GM23248 (cell line): Measurements from ENCODE around the gene STRADA. TPM values are rescaled to one million over a fixed set of nuclear protein-coding genes. Genes with fewer than 3 reads are reported as not detected.

Source experiments
- DNase-seq: peaks from one replicate; pipeline ENCODE4 v3.0.0-alpha.2; 2015
- H2AFZ ChIP-seq: fragments of 200-600 bp; sonication (generic); 2 replicates; pipeline ENCODE4 v1.6.1; 2016; ENCODE audit warnings: antibody characterized with exemption
- H3F3A ChIP-seq: fragments of 200-600 bp; sonication (generic); 2 replicates; pipeline ENCODE4 v1.6.1; 2016; ENCODE audit warnings: mild to moderate bottlenecking, antibody characterized with exemption, mixed run types; ENCODE audit not compliant: insufficient read depth
- H3K27ac ChIP-seq: fragments of 200-600 bp; sonication (generic); 2 replicates; pipeline ENCODE4 v1.5.1; 2016; ENCODE audit warnings: mild to moderate bottlenecking
- H3K27me3 ChIP-seq: fragments of 200-600 bp; sonication (generic); replicated peaks from 2 replicates; pipeline ENCODE4 v1.6.1; 2016; ENCODE audit warnings: mild to moderate bottlenecking; ENCODE audit not compliant: insufficient read depth
- H3K36me3 ChIP-seq: fragments of 200-600 bp; sonication (generic); 2 replicates; pipeline ENCODE4 v1.6.1; 2016; ENCODE audit warnings: low read depth, mild to moderate bottlenecking
- H3K4me1 ChIP-seq: fragments of 200-600 bp; sonication (generic); 2 replicates; pipeline ENCODE4 v1.6.1; 2016; ENCODE audit warnings: mild to moderate bottlenecking; ENCODE audit not compliant: insufficient read depth
- H3K4me2 ChIP-seq: fragments of 200-600 bp; sonication (generic); one replicate; pipeline ENCODE4 v1.6.1; 2016; ENCODE audit warnings: mild to moderate bottlenecking; ENCODE audit not compliant: unreplicated experiment
- H3K4me3 ChIP-seq: fragments of 200-600 bp; sonication (generic); 2 replicates; pipeline ENCODE4 v1.5.1; 2016; ENCODE audit warnings: mild to moderate bottlenecking
- H3K79me2 ChIP-seq: fragments of 200-600 bp; sonication (generic); 2 replicates; pipeline ENCODE4 v1.6.1; 2016; ENCODE audit warnings: mild to moderate bottlenecking; ENCODE audit not compliant: insufficient read depth
- H3K9ac ChIP-seq: fragments of 200-600 bp; sonication (generic); 2 replicates; pipeline ENCODE4 v1.6.1; 2016; ENCODE audit warnings: mild to moderate bottlenecking
- H3K9me2 ChIP-seq: fragments of 200-600 bp; sonication (generic); 2 replicates; pipeline ENCODE4 v1.6.1; 2016; ENCODE audit warnings: mixed run types, mild to moderate bottlenecking, moderate library complexity; ENCODE audit not compliant: insufficient read depth
- H3K9me3 ChIP-seq: fragments of 200-600 bp; sonication (generic); one replicate; pipeline ENCODE4 v1.6.1; 2017; ENCODE audit warnings: low read depth
- H4K20me1 ChIP-seq: fragments of 200-600 bp; sonication (generic); 2 replicates; pipeline ENCODE4 v1.6.0; 2016; ENCODE audit not compliant: insufficient read depth
- EZH2 ChIP-seq: fragments of 200-600 bp; sonication (generic); IDR thresholded peaks from 2 replicates; pipeline ENCODE4 v1.6.1; 2018; ENCODE audit warnings: antibody characterized with exemption, mild to moderate bottlenecking; ENCODE audit not compliant: insufficient read depth, poor library complexity, severe bottlenecking
- EZH2phosphoT487 ChIP-seq: fragments of 200-600 bp; sonication (generic); IDR thresholded peaks from 2 replicates; pipeline ENCODE4 v1.6.1; 2018; ENCODE audit warnings: antibody characterized with exemption, moderate library complexity, mild to moderate bottlenecking, low read depth; ENCODE audit not compliant: insufficient read depth
- WGBS, 2 experiments: methylation state at CpG; one replicate each; pipeline ENCODE4 v1.1.6; 2015 to 2017; ENCODE audit warnings: low lambda C conversion rate in 2 of 2, low coverage in 1 of 2; ENCODE audit errors: missing lambda C conversion rate in 2 of 2; 5-methylcytosine and 5-hydroxymethylcytosine counted together
- in situ Hi-C: fragments of 300-500 bp; cut with MboI; formaldehyde crosslinking; loops from 2 replicates; pipeline ENCODE4 v1.15.0; 2020
- polyA plus RNA-seq: library from polyadenylated mRNA; unstranded; fragments of >200 nt; fragmentation: Nextera tagmentation; extraction: Ambion mirVana; gene quantifications from 2 replicates; pipeline ENCODE4 v1.2.1, GENCODE V29; 2016
- total RNA-seq: library from RNA; depleted of rRNA; stranded (reverse); fragments of >200 nt; shearing (Covaris generic); gene quantifications from 2 replicates; pipeline ENCODE4 v1.2.3, GENCODE V29; 2014; rRNA removed

Gene STRADA
- total and polyA plus RNA-seq, 2 experiments from 2014 or later: 15.7 to 22.3 TPM

DNA sequence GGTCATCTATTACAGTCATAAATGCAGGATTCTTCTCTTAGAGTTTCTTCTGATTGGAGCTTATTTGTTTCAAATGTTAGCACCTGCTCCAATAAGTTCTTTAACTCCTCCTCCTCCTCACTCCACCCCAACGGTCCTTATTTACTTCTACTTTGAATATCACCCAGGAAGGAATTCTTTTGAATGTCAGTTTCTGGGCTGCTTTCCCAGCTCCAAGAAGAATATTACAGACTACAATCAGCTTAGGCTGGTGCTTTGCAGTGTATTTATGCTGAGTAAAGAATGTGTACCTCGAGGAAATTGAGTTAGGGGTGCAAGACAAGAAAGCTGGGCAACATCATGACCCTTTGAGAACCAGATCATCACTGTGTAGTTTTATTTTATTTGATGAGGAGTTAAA, 88.5 kb downstream of the STRADA start:
- Histone ChIP-seq H3K36me3 (peaks cover 20% of the 10 kb centered on the region; the same call in 1 of the 2 replicates), H3K9ac (no peak overlapping the region), H3K4me3 (no peak overlapping the region), H4K20me1 (no peaks in the 10 kb centered on the region), H3K27me3 (no peaks in the 10 kb centered on the region), H3F3A (peaks cover 3% of the 10 kb centered on the region; the same call in 1 of the 2 replicates), H3K27ac (no peak overlapping the region), H2AFZ (no peak overlapping the region), H3K4me2 (no peak overlapping the region), H3K9me3 (no peaks in the 10 kb centered on the region), H3K9me2 (no peaks in the 10 kb centered on the region), H3K79me2 (peaks cover 3% of the 10 kb centered on the region; the same call in 1 of the 2 replicates), H3K4me1 (no peaks in the 10 kb centered on the region)
- no peak for DNase-seq
- TF ChIP-seq EZH2phosphoT487 (no peak), EZH2 (no peak)
- in situ Hi-C loops: no loop called here
- 48 to 60% methylated on average over 2 of the region's 2 CpGs for WGBS, 2 experiments

Other genes with a start within 250 kb of the STRADA start
- gene KCNH6, start 218.4 kb downstream of the STRADA start, total RNA-seq: not detected in 2 replicates
- gene KCNH6, start 218.4 kb downstream of the STRADA start, polyA plus RNA-seq: not detected in 2 replicates
- gene DCAF7, start 191.3 kb downstream of the STRADA start, total RNA-seq: 21.2 and 21.6 TPM in 2 replicates
- 38.2 and 38.4 TPM in 2 replicates for gene DCAF7, start 191.3 kb downstream of the STRADA start, polyA plus RNA-seq
- gene TACO1, start 140.9 kb downstream of the STRADA start, total RNA-seq: 7.9 and 16.4 TPM in 2 replicates
- 22.3 and 23.8 TPM in 2 replicates for gene TACO1, start 140.9 kb downstream of the STRADA start, polyA plus RNA-seq
- 36.7 and 49.3 TPM in 2 replicates for gene MAP3K3, start 119.4 kb downstream of the STRADA start, total RNA-seq
- gene MAP3K3, start 119.4 kb downstream of the STRADA start, polyA plus RNA-seq: 8.6 and 12.2 TPM in 2 replicates
- 9.1 and 14.0 TPM in 2 replicates for gene LIMD2, start 41.7 kb downstream of the STRADA start, total RNA-seq
- gene LIMD2, start 41.7 kb downstream of the STRADA start, polyA plus RNA-seq: 13.6 and 15.8 TPM in 2 replicates
- 72.2 and 74.2 TPM in 2 replicates for gene CCDC47, start 31.8 kb upstream of the STRADA start, total RNA-seq
- 60.5 and 61.6 TPM in 2 replicates for gene CCDC47, start 31.8 kb upstream of the STRADA start, polyA plus RNA-seq
- gene DDX42, start 32.4 kb upstream of the STRADA start, total RNA-seq: 49.6 and 52.6 TPM in 2 replicates
- gene DDX42, start 32.4 kb upstream of the STRADA start, polyA plus RNA-seq: 33.9 and 37.2 TPM in 2 replicates
- 36.2 and 60.5 TPM in 2 replicates for gene PSMC5, start 85.6 kb upstream of the STRADA start, total RNA-seq
- 178 and 180 TPM in 2 replicates for gene PSMC5, start 85.6 kb upstream of the STRADA start, polyA plus RNA-seq
- 38.1 and 47.3 TPM in 2 replicates for gene FTSJ3, start 85.9 kb upstream of the STRADA start, total RNA-seq
- gene FTSJ3, start 85.9 kb upstream of the STRADA start, polyA plus RNA-seq: 27.6 and 29.2 TPM in 2 replicates
- gene SMARCD2, start 100.9 kb upstream of the STRADA start, total RNA-seq: 85.1 and 88.5 TPM in 2 replicates
- 28.9 and 29.3 TPM in 2 replicates for gene SMARCD2, start 100.9 kb upstream of the STRADA start, polyA plus RNA-seq
- not detected in 2 replicates for gene CSH2, start 131.9 kb upstream of the STRADA start, total RNA-seq
- gene CSH2, start 131.9 kb upstream of the STRADA start, polyA plus RNA-seq: not detected in 2 replicates
- gene GH2, start 140.1 kb upstream of the STRADA start, total RNA-seq: not detected in 2 replicates
- gene GH2, start 140.1 kb upstream of the STRADA start, polyA plus RNA-seq: not detected in 2 replicates
- gene CSH1, start 154.8 kb upstream of the STRADA start, total RNA-seq: not detected in 2 replicates
- not detected in 2 replicates for gene CSH1, start 154.8 kb upstream of the STRADA start, polyA plus RNA-seq
- gene CSHL1, start 169.5 kb upstream of the STRADA start, total RNA-seq: not detected in 2 replicates
- gene CSHL1, start 169.5 kb upstream of the STRADA start, polyA plus RNA-seq: not detected in 2 replicates
- not detected in 2 replicates for gene GH1, start 177.0 kb upstream of the STRADA start, total RNA-seq
- not detected in 2 replicates for gene GH1, start 177.0 kb upstream of the STRADA start, polyA plus RNA-seq
- gene CD79B, start 190.5 kb upstream of the STRADA start, total RNA-seq: not detected in 2 replicates
- not detected in 2 replicates for gene CD79B, start 190.5 kb upstream of the STRADA start, polyA plus RNA-seq
- not detected in 2 replicates for gene SCN4A, start 231.1 kb upstream of the STRADA start, total RNA-seq
- not detected in 2 replicates for gene SCN4A, start 231.1 kb upstream of the STRADA start, polyA plus RNA-seq